Lower leg skin (tissue), 3 donors: ENCODE results near the gene CCDC88C.

Source experiments
- CTCF ChIP-seq, 3 donors: fragments of 450-650 bp; IDR thresholded peaks; one replicate each; pipeline ENCODE4 v1.5.1; 2016; ENCODE audit warnings: antibody characterized with exemption in 3 of 3, mild to moderate bottlenecking in 3 of 3, moderate library complexity in 2 of 3
- POLR2A ChIP-seq, 2 donors: fragments of 450-650 bp; IDR thresholded peaks; one replicate each; pipeline ENCODE4 v1.6.1; 2016 to 2017; ENCODE audit warnings: antibody characterized with exemption in 2 of 2, mild to moderate bottlenecking in 1 of 2, moderate library complexity in 1 of 2

GRCh38 chr14:91283666-91284065 is 134.0 kb downstream of the CCDC88C start:
- TF ChIP-seq POLR2A (IDR thresholded peaks at IDR 0.05) (no peak), CTCF (IDR thresholded peaks at IDR 0.05) (no peak)
